Measurements from ENCODE around the gene CACNA1C. TPM values are rescaled to one million over a fixed set of nuclear protein-coding genes. Genes with fewer than 3 reads are reported as not detected.

CACNA1C gene
- total RNA-seq, 1 experiment from 2014 or later, result 1.1 TPM

DNA sequence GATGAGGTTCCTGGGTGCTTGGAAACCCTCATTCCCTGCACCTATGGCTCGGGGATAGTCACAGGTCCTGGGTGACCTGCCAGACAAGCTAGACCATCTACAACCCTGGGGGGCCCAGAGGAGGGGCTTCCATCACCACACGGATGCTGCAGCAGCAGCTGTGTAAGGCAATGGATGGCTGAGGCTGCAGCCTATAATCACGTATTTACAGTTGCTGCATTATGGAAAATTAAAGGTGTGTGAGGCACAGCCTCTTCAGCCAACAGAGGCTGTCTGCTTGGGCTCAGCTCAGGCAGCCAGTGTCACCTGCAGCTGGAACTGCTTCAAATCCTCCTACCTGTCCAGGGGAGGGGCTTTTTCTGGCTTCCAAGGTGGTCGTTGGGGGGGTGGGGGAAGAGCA lies 268.1 kb downstream of the CACNA1C start:
- Histone ChIP-seq H3K79me1 (ENCODE audit: insufficient read depth, low read depth, low read length, poor library complexity, severe bottlenecking) (no peaks in the 10 kb centered on the region), H3K23ac (ENCODE audit: insufficient read length, low read depth, low read length) (no peak overlapping the region), H3K23me2 (ENCODE audit: insufficient read length, low read depth, low read length, poor library complexity, severe bottlenecking) (no peaks in the 10 kb centered on the region), H3K9ac (ENCODE audit: extremely low read depth, insufficient read length, low read length) (no peak overlapping the region), H2BK12ac (ENCODE audit: insufficient read length, low read depth, low read length) (no peak overlapping the region), H3K27me3 (ENCODE audit: insufficient read depth, low read length) (no peaks in the 10 kb centered on the region), H3K18ac (ENCODE audit: insufficient read length, low read depth, low read length) (no peak overlapping the region), H3K14ac (ENCODE audit: insufficient read depth, low read length) (no peak overlapping the region), H3K9me3 (ENCODE audit: control insufficient read depth, low read depth, low read length) (no peaks in the 10 kb centered on the region), H2AK5ac (ENCODE audit: insufficient read length, low read length) (no peak overlapping the region), H3K4me1 (ENCODE audit: insufficient read depth, low read length) (no peaks in the 10 kb centered on the region), H3K79me2 (ENCODE audit: insufficient read depth, low read length) (no peaks in the 10 kb centered on the region), H3K4ac (ENCODE audit: low read depth, low read length) (no peak overlapping the region), H2AFZ (ENCODE audit: low read length) (no peak overlapping the region), H2BK120ac (ENCODE audit: low read depth, low read length, poor library complexity, severe bottlenecking) (no peak overlapping the region), H2BK20ac (ENCODE audit: low read depth, low read length, poor library complexity, severe bottlenecking) (no peak overlapping the region), H4K20me1 (ENCODE audit: control insufficient read depth, insufficient read depth, insufficient read length) (no peaks in the 10 kb centered on the region), H3K56ac (ENCODE audit: insufficient read length, low read depth, low read length) (no peak overlapping the region), H3T11ph (ENCODE audit: low read length) (no peak overlapping the region), H4K8ac (replicated peaks; ENCODE audit: insufficient read length, low read depth, low read length) (no peak overlapping the region), H3K4me2 (ENCODE audit: insufficient read depth, insufficient read length, low read length) (no peak overlapping the region), H4K5ac (ENCODE audit: insufficient read length, low read depth, low read length) (no peak overlapping the region), H4K91ac (ENCODE audit: insufficient read length, low read depth, low read length) (no peak overlapping the region), H3K27ac (ENCODE audit: insufficient read length, low read depth, low read length) (no peak overlapping the region), H2BK5ac (ENCODE audit: insufficient read length, low read length) (no peak overlapping the region), H2BK15ac (ENCODE audit: low read depth, low read length) (no peak overlapping the region)
- no peaks in the 10 kb centered on the region for H3K27me3 Mint-ChIP-seq (ENCODE audit: low read depth)
- no peak overlapping the region for H3K4me3 Mint-ChIP-seq
- DNase-seq, result no peak
- TF ChIP-seq, protein P1, sequence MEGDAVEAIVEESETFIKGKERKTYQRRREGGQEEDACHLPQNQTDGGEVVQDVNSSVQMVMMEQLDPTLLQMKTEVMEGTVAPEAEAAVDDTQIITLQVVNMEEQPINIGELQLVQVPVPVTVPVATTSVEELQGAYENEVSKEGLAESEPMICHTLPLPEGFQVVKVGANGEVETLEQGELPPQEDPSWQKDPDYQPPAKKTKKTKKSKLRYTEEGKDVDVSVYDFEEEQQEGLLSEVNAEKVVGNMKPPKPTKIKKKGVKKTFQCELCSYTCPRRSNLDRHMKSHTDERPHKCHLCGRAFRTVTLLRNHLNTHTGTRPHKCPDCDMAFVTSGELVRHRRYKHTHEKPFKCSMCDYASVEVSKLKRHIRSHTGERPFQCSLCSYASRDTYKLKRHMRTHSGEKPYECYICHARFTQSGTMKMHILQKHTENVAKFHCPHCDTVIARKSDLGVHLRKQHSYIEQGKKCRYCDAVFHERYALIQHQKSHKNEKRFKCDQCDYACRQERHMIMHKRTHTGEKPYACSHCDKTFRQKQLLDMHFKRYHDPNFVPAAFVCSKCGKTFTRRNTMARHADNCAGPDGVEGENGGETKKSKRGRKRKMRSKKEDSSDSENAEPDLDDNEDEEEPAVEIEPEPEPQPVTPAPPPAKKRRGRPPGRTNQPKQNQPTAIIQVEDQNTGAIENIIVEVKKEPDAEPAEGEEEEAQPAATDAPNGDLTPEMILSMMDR (conservative IDR thresholded peaks at IDR 0.05), result no peak
- H3K27ac Mint-ChIP-seq, result no peak overlapping the region
- H3K9me3 Mint-ChIP-seq, result no peaks in the 10 kb centered on the region; a peak in 1 of 5 replicates
- H3K4me1 Mint-ChIP-seq, result peaks cover 5 to 14% of the 10 kb centered on the region in 2 experiments
- H3K36me3 Mint-ChIP-seq (ENCODE audit: insufficient read depth in 1 of 3, low read depth in 3 of 3), result no peaks in the 10 kb centered on the region
- WGBS (ENCODE audit: extremely low coverage, insufficient read length, low lambda C conversion rate), result no CpG with 5 or more reads among the region's 4 CpGs

All from H9 (cell line).